ENCODE measurements around the gene SNX8.

GRCh38 chr7:2231992-2232765 lies 82.1 kb downstream of the SNX8 start:
- no peak for TF ChIP-seq BHLHE40 (IDR thresholded peaks at IDR 0.05; ENCODE audit: low read depth, low read length)
- no peak for TF ChIP-seq CEBPB (IDR thresholded peaks at IDR 0.05; ENCODE audit: low read depth, low read length)

All from IMR-90 (cell line).